Measurements from ENCODE around the gene AKT3. TPM values are rescaled to one million over a fixed set of nuclear protein-coding genes. Genes with fewer than 3 reads are reported as not detected.

Gene AKT3
- total RNA-seq, 2 experiments from 2014 or later, result 80.4 to 88.5 TPM

DNA sequence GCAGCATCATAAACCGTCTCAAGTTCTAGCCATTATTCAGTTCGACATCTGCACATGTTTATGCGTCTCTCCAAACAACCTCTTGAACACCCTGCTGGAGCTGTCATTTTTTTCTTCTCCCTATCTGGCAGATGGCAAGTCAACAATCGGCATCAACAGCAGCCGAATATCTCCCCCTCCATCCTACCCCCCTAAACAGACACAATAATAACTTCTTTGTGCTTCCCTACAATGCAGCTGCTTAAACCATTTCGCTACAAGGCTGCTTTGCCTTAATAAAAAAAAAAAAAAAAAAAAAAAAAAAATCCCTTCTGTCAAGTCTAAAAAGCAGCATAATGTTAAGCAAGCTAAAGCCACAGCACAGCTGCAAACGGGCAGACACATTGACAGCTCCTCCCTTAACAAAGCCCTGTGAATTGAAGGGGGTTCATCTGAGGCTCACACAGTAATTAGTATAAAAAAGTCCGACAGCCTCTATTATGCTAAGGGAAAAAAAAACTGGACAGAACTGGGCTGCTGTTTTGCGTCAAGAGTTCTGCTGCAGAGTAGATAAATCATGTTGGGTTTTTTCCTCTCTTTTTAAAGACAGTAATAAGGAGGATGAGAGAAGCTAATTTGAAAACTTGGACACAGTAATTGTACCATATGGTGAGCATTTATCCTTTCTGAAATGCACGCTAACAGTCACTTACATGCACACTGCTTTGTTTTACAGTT, 136.4 kb downstream of the AKT3 start:
- POLR2A ChIA-PET, result interaction anchor here (0.9 kb wide), 1 partner anchor 58 kb away, joined by 3 read pairs; no protein-coding TSS in a partner anchor

GRCh38 chr1:243712941-243713340, 137.1 kb downstream of the AKT3 start:
- Histone ChIP-seq H3K36me3 (ENCODE audit: insufficient read depth, low read length) (no peaks in the 10 kb centered on the region), H3K27ac (ENCODE audit: low read depth in 1 of 2, low read length in 2 of 2) (no peak overlapping the region), H3K4me1 (ENCODE audit: insufficient read depth, low read length) (no peaks in the 10 kb centered on the region), H3K27me3 (ENCODE audit: control insufficient read depth in 1 of 2, insufficient read depth in 2 of 2, low read length in 2 of 2) (no peaks in the 10 kb centered on the region), H3K9me3 (ENCODE audit: control insufficient read depth in 1 of 2, insufficient read depth in 1 of 2, low read length in 2 of 2) (no peaks in the 10 kb centered on the region), H3K4me3 (ENCODE audit: low read length) (no peak overlapping the region)
- H3K4me3 Mint-ChIP-seq, result no peak overlapping the region
- ATAC-seq (ENCODE audit: poor library complexity), result no peak
- H3K4me1 Mint-ChIP-seq (ENCODE audit: low read depth), result peaks cover 75% of the 10 kb centered on the region
- ChIA-PET POLR2A (interaction anchor here (0.9 kb wide), 1 partner anchor 57 kb away, joined by 3 read pairs; no protein-coding TSS in a partner anchor), CTCF (interaction anchor here (0.6 kb wide), 1 partner anchor 180 kb away, joined by 4 read pairs; no protein-coding TSS in a partner anchor)
- H3K27ac Mint-ChIP-seq, result no peak overlapping the region
- TF ChIP-seq, protein P1, sequence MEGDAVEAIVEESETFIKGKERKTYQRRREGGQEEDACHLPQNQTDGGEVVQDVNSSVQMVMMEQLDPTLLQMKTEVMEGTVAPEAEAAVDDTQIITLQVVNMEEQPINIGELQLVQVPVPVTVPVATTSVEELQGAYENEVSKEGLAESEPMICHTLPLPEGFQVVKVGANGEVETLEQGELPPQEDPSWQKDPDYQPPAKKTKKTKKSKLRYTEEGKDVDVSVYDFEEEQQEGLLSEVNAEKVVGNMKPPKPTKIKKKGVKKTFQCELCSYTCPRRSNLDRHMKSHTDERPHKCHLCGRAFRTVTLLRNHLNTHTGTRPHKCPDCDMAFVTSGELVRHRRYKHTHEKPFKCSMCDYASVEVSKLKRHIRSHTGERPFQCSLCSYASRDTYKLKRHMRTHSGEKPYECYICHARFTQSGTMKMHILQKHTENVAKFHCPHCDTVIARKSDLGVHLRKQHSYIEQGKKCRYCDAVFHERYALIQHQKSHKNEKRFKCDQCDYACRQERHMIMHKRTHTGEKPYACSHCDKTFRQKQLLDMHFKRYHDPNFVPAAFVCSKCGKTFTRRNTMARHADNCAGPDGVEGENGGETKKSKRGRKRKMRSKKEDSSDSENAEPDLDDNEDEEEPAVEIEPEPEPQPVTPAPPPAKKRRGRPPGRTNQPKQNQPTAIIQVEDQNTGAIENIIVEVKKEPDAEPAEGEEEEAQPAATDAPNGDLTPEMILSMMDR (IDR thresholded peaks at IDR 0.05), result no peak
- H3K9me3 Mint-ChIP-seq, result no peaks in the 10 kb centered on the region
- H3K36me3 Mint-ChIP-seq (ENCODE audit: low read depth), result no peaks in the 10 kb centered on the region
- DNase-seq, result peak in 1 of 14 experiments; percentile 5
- H3K27me3 Mint-ChIP-seq, result no peaks in the 10 kb centered on the region
- intact Hi-C loops (cut with DNase I, micrococcal nuclease), result no loop called here

More for the DNA sequence above, 136.4 kb downstream of the AKT3 start:
- no peak overlapping the region for H3K4me3 Mint-ChIP-seq
- H3K36me3 Mint-ChIP-seq (ENCODE audit: low read depth), result no peaks in the 10 kb centered on the region
- H3K4me1 ChIP-seq (ENCODE audit: insufficient read depth, low read length), result no peaks in the 10 kb centered on the region
- H3K36me3 ChIP-seq (ENCODE audit: insufficient read depth, low read length), result no peaks in the 10 kb centered on the region
- intact Hi-C loops (cut with DNase I, micrococcal nuclease), result no loop called here
- CTCF ChIA-PET, result interaction anchor here (0.5 to 0.6 kb wide), 2 partner anchors 180 to 195 kb away, joined by 4 to 5 read pairs; no protein-coding TSS in a partner anchor
- TF ChIP-seq, protein P1 (IDR thresholded peaks at IDR 0.05), result no peak
- H3K4me3 ChIP-seq (ENCODE audit: low read length), result no peak overlapping the region
- DNase-seq, result peak in 2 of 14 experiments; percentile 3 to 23
- ATAC-seq (ENCODE audit: poor library complexity), result no peak
- H3K27me3 Mint-ChIP-seq, result no peaks in the 10 kb centered on the region
- H3K9me3 ChIP-seq (ENCODE audit: control insufficient read depth in 1 of 2, insufficient read depth in 1 of 2, low read length in 2 of 2), result no peaks in the 10 kb centered on the region
- no peak overlapping the region for H3K27ac ChIP-seq (ENCODE audit: low read depth in 1 of 2, low read length in 2 of 2)
- H3K27me3 ChIP-seq (ENCODE audit: control insufficient read depth in 1 of 2, insufficient read depth in 2 of 2, low read length in 2 of 2), result no peaks in the 10 kb centered on the region
- H3K4me1 Mint-ChIP-seq (ENCODE audit: low read depth), result peaks cover 77% of the 10 kb centered on the region
- H3K27ac Mint-ChIP-seq, result no peak overlapping the region
- H3K9me3 Mint-ChIP-seq, result no peaks in the 10 kb centered on the region

DNA sequence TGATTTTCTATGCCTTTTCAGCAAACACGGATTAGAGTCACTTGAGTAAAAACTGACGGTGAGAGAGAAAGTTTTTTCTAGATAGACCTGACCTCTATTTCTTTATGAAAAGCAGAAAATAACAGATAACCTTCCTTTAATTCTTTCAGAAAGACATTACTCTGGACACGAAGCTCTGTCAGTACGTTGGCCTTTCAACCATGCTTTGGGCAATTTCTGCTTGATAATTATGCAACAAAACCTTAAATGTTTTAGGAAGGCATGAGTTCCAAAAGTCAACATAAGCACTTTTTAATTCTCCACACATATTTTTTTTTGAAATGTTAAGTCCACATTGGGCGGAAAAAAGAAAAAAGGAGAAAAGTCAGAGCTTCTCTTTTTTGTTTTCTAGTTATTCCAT, 137.8 kb downstream of the AKT3 start:
- ChIA-PET CTCF (interaction anchor here (1.0 to 1.7 kb wide), 2 partner anchors 11 to 37 kb away, joined by 3 read pairs; no protein-coding TSS in a partner anchor), POLR2A (no interaction called here)
- no peaks in the 10 kb centered on the region for H3K4me1 ChIP-seq (ENCODE audit: insufficient read depth, low read length)
- ATAC-seq (ENCODE audit: poor library complexity) (no peak), DNase-seq (no peak)
- H3K36me3 Mint-ChIP-seq (ENCODE audit: low read depth), result no peaks in the 10 kb centered on the region
- H3K27ac Mint-ChIP-seq, result no peak overlapping the region
- TF ChIP-seq, protein P1 (IDR thresholded peaks at IDR 0.05), result no peak
- peaks cover 69% of the 10 kb centered on the region for H3K4me1 Mint-ChIP-seq (ENCODE audit: low read depth)
- intact Hi-C loops (cut with DNase I, micrococcal nuclease), result no loop called here
- no peaks in the 10 kb centered on the region for H3K36me3 ChIP-seq (ENCODE audit: insufficient read depth, low read length)
- no peak overlapping the region for H3K4me3 ChIP-seq (ENCODE audit: low read length)
- no peaks in the 10 kb centered on the region for H3K27me3 Mint-ChIP-seq
- H3K9me3 ChIP-seq (ENCODE audit: control insufficient read depth in 1 of 2, insufficient read depth in 1 of 2, low read length in 2 of 2), result no peaks in the 10 kb centered on the region
- H3K27me3 ChIP-seq (ENCODE audit: control insufficient read depth in 1 of 2, insufficient read depth in 2 of 2, low read length in 2 of 2), result no peaks in the 10 kb centered on the region
- H3K27ac ChIP-seq (ENCODE audit: low read depth in 1 of 2, low read length in 2 of 2), result no peak overlapping the region
- H3K9me3 Mint-ChIP-seq, result no peaks in the 10 kb centered on the region
- no peak overlapping the region for H3K4me3 Mint-ChIP-seq
